Epithelial cell of proximal tubule (primary cell): Measurements from ENCODE around the gene MYL6B. TPM values are rescaled to one million over a fixed set of nuclear protein-coding genes. Genes with fewer than 3 reads are reported as not detected.

Experiments
- DNase-seq: peaks from one replicate; pipeline ENCODE4 v3.0.0-alpha.2; 2011; ENCODE audit warnings: low read depth
- H3K4me3 ChIP-seq: 2 replicates; pipeline ENCODE4 v1.5.1; 2011; ENCODE audit warnings: low read depth, mild to moderate bottlenecking, low read length
- total RNA-seq: library from RNA; depleted of rRNA; stranded (reverse); fragments of >200 nt; gene quantifications from 2 replicates; pipeline ENCODE4 v1.2.3, GENCODE V29; 2015
- TF ChIP-seq, protein P1 (sequence below): conservative IDR thresholded peaks from 2 replicates; pipeline ENCODE4 v1.5.1; 2012; ENCODE audit warnings: low read depth, mild to moderate bottlenecking, low read length

MYL6B gene
- total RNA-seq, 1 donor from 2014 or later: 133 TPM

- DNase-seq: no peak
- TF ChIP-seq, protein P1, sequence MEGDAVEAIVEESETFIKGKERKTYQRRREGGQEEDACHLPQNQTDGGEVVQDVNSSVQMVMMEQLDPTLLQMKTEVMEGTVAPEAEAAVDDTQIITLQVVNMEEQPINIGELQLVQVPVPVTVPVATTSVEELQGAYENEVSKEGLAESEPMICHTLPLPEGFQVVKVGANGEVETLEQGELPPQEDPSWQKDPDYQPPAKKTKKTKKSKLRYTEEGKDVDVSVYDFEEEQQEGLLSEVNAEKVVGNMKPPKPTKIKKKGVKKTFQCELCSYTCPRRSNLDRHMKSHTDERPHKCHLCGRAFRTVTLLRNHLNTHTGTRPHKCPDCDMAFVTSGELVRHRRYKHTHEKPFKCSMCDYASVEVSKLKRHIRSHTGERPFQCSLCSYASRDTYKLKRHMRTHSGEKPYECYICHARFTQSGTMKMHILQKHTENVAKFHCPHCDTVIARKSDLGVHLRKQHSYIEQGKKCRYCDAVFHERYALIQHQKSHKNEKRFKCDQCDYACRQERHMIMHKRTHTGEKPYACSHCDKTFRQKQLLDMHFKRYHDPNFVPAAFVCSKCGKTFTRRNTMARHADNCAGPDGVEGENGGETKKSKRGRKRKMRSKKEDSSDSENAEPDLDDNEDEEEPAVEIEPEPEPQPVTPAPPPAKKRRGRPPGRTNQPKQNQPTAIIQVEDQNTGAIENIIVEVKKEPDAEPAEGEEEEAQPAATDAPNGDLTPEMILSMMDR: no peak
- H3K4me3 ChIP-seq: no peak overlapping the region
Observed at GRCh38 chr12:56153678-56154065, 1.3 kb downstream of the MYL6B start.

- DNase-seq: no peak
- TF ChIP-seq, protein P1: no peak
- no peak overlapping the region for H3K4me3 ChIP-seq
Observed at GRCh38 chr12:56154246-56154771, 1.9 kb downstream of the MYL6B start.

DNA sequence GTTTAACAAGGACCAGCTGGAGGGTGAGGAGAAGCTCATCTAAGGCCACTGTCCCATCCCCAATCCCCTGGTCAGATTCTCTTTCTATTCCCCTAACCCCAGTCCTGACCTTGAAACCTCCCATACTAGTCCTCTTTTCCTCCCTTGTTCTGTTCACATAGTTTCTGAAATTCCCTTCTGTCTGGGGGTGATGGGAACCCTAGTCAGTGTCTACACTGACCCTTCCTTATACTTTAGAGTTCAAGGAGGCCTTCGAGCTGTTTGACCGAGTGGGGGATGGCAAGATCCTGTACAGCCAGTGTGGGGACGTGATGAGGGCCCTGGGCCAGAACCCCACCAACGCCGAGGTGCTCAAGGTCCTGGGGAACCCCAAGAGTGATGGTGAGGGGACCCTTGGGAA lies 2.4 kb downstream of the MYL6B start:
- TF ChIP-seq, protein P1: no peak
- no peak for DNase-seq
- no peak overlapping the region for H3K4me3 ChIP-seq

DNA sequence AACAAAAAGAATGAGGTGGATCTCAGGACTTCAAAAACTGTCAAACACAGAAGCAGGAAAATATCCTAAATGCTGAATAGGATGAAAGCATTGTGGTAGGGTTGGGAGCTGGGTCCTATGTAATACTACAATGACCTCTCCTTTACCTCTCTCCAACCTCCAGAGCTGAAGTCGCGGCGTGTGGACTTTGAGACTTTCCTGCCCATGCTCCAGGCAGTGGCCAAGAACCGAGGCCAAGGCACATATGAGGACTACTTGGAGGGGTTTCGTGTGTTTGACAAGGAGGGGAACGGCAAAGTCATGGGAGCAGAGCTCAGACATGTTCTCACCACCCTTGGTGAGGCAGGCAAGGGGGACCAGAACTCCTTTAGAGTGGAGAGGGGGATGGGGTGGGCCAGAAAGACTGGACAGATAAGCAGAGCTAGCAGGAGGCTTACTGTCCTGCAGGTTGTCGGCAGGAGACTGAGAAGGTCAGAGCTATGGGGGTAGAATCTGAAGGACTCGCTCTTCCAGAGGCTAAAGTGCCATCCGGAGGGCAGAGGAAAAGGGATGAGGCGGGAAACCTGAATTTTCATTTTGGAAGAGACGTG lies 3.0 kb downstream of the MYL6B start:
- DNase-seq: no peak
- H3K4me3 ChIP-seq: no peak overlapping the region
- TF ChIP-seq, protein P1: no peak

GRCh38 chr12:56156464-56157200 lies 4.2 kb downstream of the MYL6B start:
- peak overlapping the region; percentile 92 for H3K4me3 ChIP-seq
- peak; percentile 13 for DNase-seq

GRCh38 chr12:56157201-56158028 lies 5.0 kb downstream of the MYL6B start:
- peak overlapping the region; percentile 92 for H3K4me3 ChIP-seq
- DNase-seq: peak; percentile 44
- TF ChIP-seq, protein P1: peak; percentile 72
